GM12878 (cell line): ENCODE measurements around the gene IL26.

Source experiments
- BHLHE40 ChIP-seq, 2 experiments: fragments of 450-650 bp in 1 of 2; IDR thresholded peaks; 2 replicates each; pipeline ENCODE4 v1.6.1; 2011 to 2017; ENCODE audit warnings: low read depth in 2 of 2, borderline replicate concordance in 1 of 2, improper control_type of control experiment in 1 of 2, low read length in 1 of 2, mild to moderate bottlenecking in 1 of 2
- CEBPB ChIP-seq, 2 experiments: fragments of 150-350 bp in 1 of 2; IDR thresholded peaks; 2 replicates each; pipeline ENCODE4 v1.6.1; 2012 to 2014; ENCODE audit warnings: low read depth in 2 of 2, low read length in 2 of 2, borderline replicate concordance in 1 of 2, inconsistent platforms in 1 of 2
- CHD2 ChIP-seq: IDR thresholded peaks from 2 replicates; pipeline ENCODE4 v1.6.1; 2011; ENCODE audit warnings: low read depth, low read length, improper control_type of control experiment, borderline replicate concordance
- GABPA ChIP-seq: IDR thresholded peaks from 2 replicates; pipeline ENCODE4 v1.6.1; 2014; ENCODE audit warnings: antibody characterized with exemption, low read depth, mild to moderate bottlenecking, inconsistent platforms
- IKZF1 ChIP-seq: fragments of 450-650 bp; conservative IDR thresholded peaks from 2 replicates; pipeline ENCODE4 v1.6.1; 2017; ENCODE audit warnings: antibody characterized with exemption, mild to moderate bottlenecking
- JUNB ChIP-seq: IDR thresholded peaks from 2 replicates; pipeline ENCODE4 v1.6.1; 2016; ENCODE audit warnings: antibody characterized with exemption, mild to moderate bottlenecking
- POLR2A ChIP-seq: IDR thresholded peaks from 2 replicates; pipeline ENCODE4 v1.6.1; 2011; ENCODE audit warnings: low read depth, mild to moderate bottlenecking, low read length
- RFX5 ChIP-seq: IDR thresholded peaks from 2 replicates; pipeline ENCODE4 v1.6.1; 2011; ENCODE audit warnings: low read depth, low read length, improper control_type of control experiment
- SMC3 ChIP-seq: IDR thresholded peaks from 2 replicates; pipeline ENCODE4 v1.6.1; 2011; ENCODE audit warnings: low read length, improper control_type of control experiment, borderline replicate concordance
- YY1 ChIP-seq: IDR thresholded peaks from 2 replicates; pipeline ENCODE4 v1.6.1; 2011; ENCODE audit warnings: low read depth, mild to moderate bottlenecking, low read length
- ZNF207 ChIP-seq: fragments of 450-650 bp; IDR thresholded peaks from 2 replicates; pipeline ENCODE4 v1.6.1; 2014; ENCODE audit warnings: antibody characterized with exemption, mild to moderate bottlenecking, borderline replicate concordance
- TF ChIP-seq, protein P1 (sequence below): fragments of 450-650 bp; IDR thresholded peaks from 2 replicates; pipeline ENCODE4 v1.6.1; 2017; ENCODE audit warnings: borderline replicate concordance
- TF ChIP-seq, protein P2 (sequence below): IDR thresholded peaks from 2 replicates; pipeline ENCODE4 v1.6.1; 2011; ENCODE audit warnings: borderline replicate concordance, low read depth, mild to moderate bottlenecking, moderate library complexity, mixed read lengths, low read length; ENCODE audit not compliant: insufficient read depth; ENCODE audit errors: extremely low read length

DNA sequence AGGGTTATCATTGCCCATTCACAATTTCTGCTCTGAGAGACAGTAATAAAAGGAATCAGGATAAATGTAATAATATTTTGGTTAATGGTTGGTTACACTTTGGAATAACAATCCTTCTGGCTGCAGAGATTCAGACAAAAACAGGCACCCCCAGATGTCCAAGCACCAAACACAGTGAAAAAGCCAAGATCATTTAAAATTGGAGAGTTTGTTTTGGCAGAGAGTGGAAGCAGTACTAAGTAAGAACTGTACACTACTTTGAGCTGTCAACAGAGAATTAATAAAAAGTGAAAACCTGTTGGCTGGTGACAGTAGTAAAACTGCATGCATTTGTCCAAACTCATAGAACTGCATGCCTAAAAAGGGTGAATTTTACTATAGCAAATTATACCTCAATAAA lies 43.4 kb upstream of the IL26 start:
- TF ChIP-seq YY1 (no peak), CHD2 (no peak), ZNF207 (no peak), IKZF1 (no peak), RFX5 (no peak), GABPA (no peak), POLR2A (no peak), JUNB (no peak), BHLHE40 (IDR thresholded peaks at IDR 0.05; ENCODE audit: borderline replicate concordance in 1 of 2, low read depth in 2 of 2, low read length in 1 of 2) (no peak), CEBPB (IDR thresholded peaks at IDR 0.05; ENCODE audit: borderline replicate concordance in 1 of 2, low read depth in 2 of 2, low read length in 2 of 2) (no peak), SMC3 (no peak)
- TF ChIP-seq, protein P1, sequence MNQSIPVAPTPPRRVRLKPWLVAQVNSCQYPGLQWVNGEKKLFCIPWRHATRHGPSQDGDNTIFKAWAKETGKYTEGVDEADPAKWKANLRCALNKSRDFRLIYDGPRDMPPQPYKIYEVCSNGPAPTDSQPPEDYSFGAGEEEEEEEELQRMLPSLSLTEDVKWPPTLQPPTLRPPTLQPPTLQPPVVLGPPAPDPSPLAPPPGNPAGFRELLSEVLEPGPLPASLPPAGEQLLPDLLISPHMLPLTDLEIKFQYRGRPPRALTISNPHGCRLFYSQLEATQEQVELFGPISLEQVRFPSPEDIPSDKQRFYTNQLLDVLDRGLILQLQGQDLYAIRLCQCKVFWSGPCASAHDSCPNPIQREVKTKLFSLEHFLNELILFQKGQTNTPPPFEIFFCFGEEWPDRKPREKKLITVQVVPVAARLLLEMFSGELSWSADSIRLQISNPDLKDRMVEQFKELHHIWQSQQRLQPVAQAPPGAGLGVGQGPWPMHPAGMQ: no peak
- TF ChIP-seq, protein P2, sequence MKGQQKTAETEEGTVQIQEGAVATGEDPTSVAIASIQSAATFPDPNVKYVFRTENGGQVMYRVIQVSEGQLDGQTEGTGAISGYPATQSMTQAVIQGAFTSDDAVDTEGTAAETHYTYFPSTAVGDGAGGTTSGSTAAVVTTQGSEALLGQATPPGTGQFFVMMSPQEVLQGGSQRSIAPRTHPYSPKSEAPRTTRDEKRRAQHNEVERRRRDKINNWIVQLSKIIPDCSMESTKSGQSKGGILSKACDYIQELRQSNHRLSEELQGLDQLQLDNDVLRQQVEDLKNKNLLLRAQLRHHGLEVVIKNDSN: no peak
